Esophagus (tissue), 2 donors: ENCODE measurements around the gene EVA1C. TPM values are rescaled to one million over a fixed set of nuclear protein-coding genes. Genes with fewer than 3 reads are reported as not detected.
A peak's percentile ranks its signal among the peaks of the same experiment; 100 is the strongest.
"Not testable (repeated sequence)": the region's sequence is repeated elsewhere in the genome, so short reads cannot be mapped to it uniquely, and the experiment has no call there.

Experiments
- H3K27ac ChIP-seq, 2 donors: one replicate each; pipeline ENCODE4 v1.5.1; 2013; ENCODE audit warnings: low read depth in 2 of 2, mild to moderate bottlenecking in 2 of 2, inconsistent platforms in 1 of 2, low read length in 1 of 2, moderate library complexity in 1 of 2
- H3K27me3 ChIP-seq, 2 donors: one replicate each; pipeline ENCODE4 v1.6.1; 2013; ENCODE audit warnings: low read length in 2 of 2, control low read depth in 1 of 2, mild to moderate bottlenecking in 1 of 2; ENCODE audit not compliant: insufficient read depth in 2 of 2, control insufficient read depth in 1 of 2
- H3K36me3 ChIP-seq, 2 donors: one replicate each; pipeline ENCODE4 v1.6.1; 2013; ENCODE audit warnings: low read length in 1 of 2; ENCODE audit not compliant: control insufficient read depth in 2 of 2, insufficient read depth in 2 of 2
- H3K4me1 ChIP-seq, 2 donors: one replicate each; pipeline ENCODE4 v1.6.1; 2013; ENCODE audit warnings: low read length in 1 of 2; ENCODE audit not compliant: control insufficient read depth in 2 of 2, insufficient read depth in 2 of 2
- H3K4me3 ChIP-seq, 2 donors: one replicate each; pipeline ENCODE4 v1.5.1; 2013; ENCODE audit warnings: low read length in 2 of 2, mild to moderate bottlenecking in 2 of 2, low read depth in 1 of 2, moderate library complexity in 1 of 2
- H3K9me3 ChIP-seq, 2 donors: one replicate each; pipeline ENCODE4 v1.6.1; 2013; ENCODE audit warnings: mild to moderate bottlenecking in 2 of 2, low read depth in 1 of 2, low read length in 1 of 2, moderate library complexity in 1 of 2; ENCODE audit not compliant: control insufficient read depth in 2 of 2, insufficient read depth in 1 of 2
- WGBS, 2 donors: extraction: QIAGEN DNeasy Blood & Tissue Kit; methylation state at CpG; one replicate each; pipeline ENCODE4 v1.1.7; 2013; 5-methylcytosine and 5-hydroxymethylcytosine counted together
- polyA plus RNA-seq, 2 donors: library from polyadenylated mRNA; stranded (reverse); fragments of 200-250 nt; gene quantifications; one replicate each; pipeline ENCODE4 v1.2.3, GENCODE V29; 2013
- donor health status: healthy with polysubstance abuse.
- donor health status: Bipolar disorder and iron deficiency.

The EVA1C gene
- polyA plus RNA-seq, 2 donors, result 18.3 to 21.1 TPM

GRCh38 chr21:32422064-32422463 is 9.6 kb downstream of the EVA1C start:
- H3K36me3 ChIP-seq, result no peaks in the 10 kb centered on the region
- no peaks in the 10 kb centered on the region for H3K27me3 ChIP-seq
- WGBS, 2 donors, result 98 to 99% methylated on average over 2 of the region's 2 CpGs
- no peak overlapping the region for H3K27ac ChIP-seq
- peaks cover 0 to 2% of the 10 kb centered on the region in 2 donors for H3K4me1 ChIP-seq
- no peak overlapping the region for H3K4me3 ChIP-seq
- no peaks in the 10 kb centered on the region for H3K9me3 ChIP-seq

GRCh38 chr21:32423320-32424190 is 11.0 kb downstream of the EVA1C start:
- Histone ChIP-seq H3K9me3 (no peaks in the 10 kb centered on the region), H3K4me3 (no peak overlapping the region), H3K4me1 (no peaks in the 10 kb centered on the region), H3K27me3 (no peaks in the 10 kb centered on the region), H3K36me3 (no peaks in the 10 kb centered on the region), H3K27ac (no peak overlapping the region)
- 65 to 67% methylated on average over 9 of the region's 9 CpGs for WGBS, 2 donors

- H3K27me3 ChIP-seq, result no peaks in the 10 kb centered on the region
- H3K9me3 ChIP-seq, result no peaks in the 10 kb centered on the region
- H3K4me1 ChIP-seq, result no peaks in the 10 kb centered on the region
- no peak overlapping the region for H3K27ac ChIP-seq
- no peaks in the 10 kb centered on the region for H3K36me3 ChIP-seq
- H3K4me3 ChIP-seq, result no peak overlapping the region
- 60% methylated on average over 2 of the region's 2 CpGs for WGBS, 2 donors
These were observed 11.7 kb downstream of the EVA1C start for GRCh38 chr21:32424191-32424535.

- 80 to 81% methylated on average over 5 of the region's 5 CpGs for WGBS, 2 donors
- H3K27ac ChIP-seq, result peak overlapping the region in 1 of 2 donors; percentile 55
These were observed 12.2 kb downstream of the EVA1C start for GRCh38 chr21:32424674-32425073.

GRCh38 chr21:32425628-32426027 is 13.1 kb downstream of the EVA1C start:
- WGBS, 2 donors, result 53 to 73% methylated on average over 4 of the region's 4 CpGs
- Histone ChIP-seq H3K36me3 (no peaks in the 10 kb centered on the region), H3K4me3 (no peak overlapping the region), H3K27me3 (no peaks in the 10 kb centered on the region), H3K9me3 (no peaks in the 10 kb centered on the region), H3K27ac (peak overlapping the region; percentile 66 to 74), H3K4me1 (no peaks in the 10 kb centered on the region)

More at GRCh38 chr21:32424674-32425073, 12.2 kb downstream of the EVA1C start:
- Histone ChIP-seq H3K27me3 (no peaks in the 10 kb centered on the region), H3K36me3 (no peaks in the 10 kb centered on the region), H3K9me3 (no peaks in the 10 kb centered on the region), H3K4me3 (no peak overlapping the region), H3K4me1 (no peaks in the 10 kb centered on the region)

GRCh38 chr21:32426066-32426465 is 13.6 kb downstream of the EVA1C start:
- H3K27me3 ChIP-seq, result no peaks in the 10 kb centered on the region
- no peaks in the 10 kb centered on the region for H3K36me3 ChIP-seq
- H3K4me1 ChIP-seq, result no peaks in the 10 kb centered on the region
- H3K27ac ChIP-seq, result peak overlapping the region; percentile 65 to 66
- no peaks in the 10 kb centered on the region for H3K9me3 ChIP-seq
- 48 to 64% methylated on average over 5 of the region's 5 CpGs for WGBS, 2 donors
- H3K4me3 ChIP-seq, result no peak overlapping the region

GRCh38 chr21:32426592-32427051 is 14.1 kb downstream of the EVA1C start:
- H3K4me3 ChIP-seq, result no peak overlapping the region
- 43 to 68% methylated on average over 6 of the region's 6 CpGs for WGBS, 2 donors
- no peaks in the 10 kb centered on the region for H3K9me3 ChIP-seq
- H3K4me1 ChIP-seq, result no peaks in the 10 kb centered on the region
- no peaks in the 10 kb centered on the region for H3K27me3 ChIP-seq
- H3K36me3 ChIP-seq, result no peaks in the 10 kb centered on the region
- H3K27ac ChIP-seq, result peak overlapping the region; percentile 65 to 66

- WGBS, 2 donors, result 47 to 55% methylated on average over 10 of the region's 10 CpGs
- Histone ChIP-seq H3K27me3 (no peaks in the 10 kb centered on the region), H3K9me3 (no peaks in the 10 kb centered on the region), H3K27ac (peak overlapping the region; percentile 43 to 64), H3K36me3 (no peaks in the 10 kb centered on the region), H3K4me3 (no peak overlapping the region), H3K4me1 (peaks cover 0 to 2% of the 10 kb centered on the region in 2 donors)
These were observed 15.6 kb downstream of the EVA1C start for GRCh38 chr21:32427958-32428623.

GRCh38 chr21:32432982-32433660 is 20.6 kb downstream of the EVA1C start:
- not testable (repeated sequence) for H3K9me3 ChIP-seq, H3K4me3 ChIP-seq, H3K36me3 ChIP-seq, H3K4me1 ChIP-seq, H3K27me3 ChIP-seq
- H3K27ac ChIP-seq, result peak overlapping the region in 1 of 2 donors; percentile 42
- WGBS, 2 donors, result 44 to 48% methylated on average over 15 of the region's 15 CpGs
